Ishikawa (cell line): ENCODE data around the gene OVCH1.

ENCODE experiments used
- EP300 ChIP-seq: IDR thresholded peaks from 2 replicates; pipeline ENCODE4 v1.6.1; 2012; ENCODE audit warnings: borderline replicate concordance
- RAD21 ChIP-seq: IDR thresholded peaks from 2 replicates; pipeline ENCODE4 v1.6.1; 2012; ENCODE audit warnings: low read depth
- TAF1 ChIP-seq: IDR thresholded peaks from 2 replicates; pipeline ENCODE4 v1.6.1; 2012; ENCODE audit warnings: low read depth, mild to moderate bottlenecking
- YY1 ChIP-seq: IDR thresholded peaks from 2 replicates; pipeline ENCODE4 v1.6.1; 2012; ENCODE audit warnings: low read depth
- TF ChIP-seq, protein P1 (sequence below): IDR thresholded peaks from 2 replicates; pipeline ENCODE4 v1.6.1; 2012
- TF ChIP-seq, protein P2 (sequence below): IDR thresholded peaks from 2 replicates; pipeline ENCODE4 v1.6.1; 2012; ENCODE audit warnings: low read depth, mild to moderate bottlenecking

DNA sequence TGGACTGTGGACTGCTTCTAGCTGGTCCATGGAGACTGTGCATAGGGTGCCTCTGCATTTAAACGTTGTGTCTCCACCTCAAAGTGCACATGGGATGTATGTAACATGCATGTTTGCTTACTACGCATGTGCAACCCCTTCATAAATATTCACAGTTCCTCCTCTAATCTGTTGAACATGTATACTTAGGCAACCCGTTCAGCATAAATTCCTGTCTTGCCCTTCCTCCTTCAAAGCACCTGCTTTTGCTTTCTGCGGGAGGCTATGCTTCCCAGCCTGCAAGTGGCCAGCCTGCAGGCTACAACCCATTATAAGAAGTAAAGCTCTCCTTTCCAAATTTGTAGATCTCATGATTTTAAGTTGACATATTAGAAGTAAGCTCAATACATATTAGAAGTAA lies 33.0 kb upstream of the OVCH1 start:
- TF ChIP-seq, protein P1, sequence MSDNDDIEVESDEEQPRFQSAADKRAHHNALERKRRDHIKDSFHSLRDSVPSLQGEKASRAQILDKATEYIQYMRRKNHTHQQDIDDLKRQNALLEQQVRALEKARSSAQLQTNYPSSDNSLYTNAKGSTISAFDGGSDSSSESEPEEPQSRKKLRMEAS = no peak
- TF ChIP-seq, protein P2, sequence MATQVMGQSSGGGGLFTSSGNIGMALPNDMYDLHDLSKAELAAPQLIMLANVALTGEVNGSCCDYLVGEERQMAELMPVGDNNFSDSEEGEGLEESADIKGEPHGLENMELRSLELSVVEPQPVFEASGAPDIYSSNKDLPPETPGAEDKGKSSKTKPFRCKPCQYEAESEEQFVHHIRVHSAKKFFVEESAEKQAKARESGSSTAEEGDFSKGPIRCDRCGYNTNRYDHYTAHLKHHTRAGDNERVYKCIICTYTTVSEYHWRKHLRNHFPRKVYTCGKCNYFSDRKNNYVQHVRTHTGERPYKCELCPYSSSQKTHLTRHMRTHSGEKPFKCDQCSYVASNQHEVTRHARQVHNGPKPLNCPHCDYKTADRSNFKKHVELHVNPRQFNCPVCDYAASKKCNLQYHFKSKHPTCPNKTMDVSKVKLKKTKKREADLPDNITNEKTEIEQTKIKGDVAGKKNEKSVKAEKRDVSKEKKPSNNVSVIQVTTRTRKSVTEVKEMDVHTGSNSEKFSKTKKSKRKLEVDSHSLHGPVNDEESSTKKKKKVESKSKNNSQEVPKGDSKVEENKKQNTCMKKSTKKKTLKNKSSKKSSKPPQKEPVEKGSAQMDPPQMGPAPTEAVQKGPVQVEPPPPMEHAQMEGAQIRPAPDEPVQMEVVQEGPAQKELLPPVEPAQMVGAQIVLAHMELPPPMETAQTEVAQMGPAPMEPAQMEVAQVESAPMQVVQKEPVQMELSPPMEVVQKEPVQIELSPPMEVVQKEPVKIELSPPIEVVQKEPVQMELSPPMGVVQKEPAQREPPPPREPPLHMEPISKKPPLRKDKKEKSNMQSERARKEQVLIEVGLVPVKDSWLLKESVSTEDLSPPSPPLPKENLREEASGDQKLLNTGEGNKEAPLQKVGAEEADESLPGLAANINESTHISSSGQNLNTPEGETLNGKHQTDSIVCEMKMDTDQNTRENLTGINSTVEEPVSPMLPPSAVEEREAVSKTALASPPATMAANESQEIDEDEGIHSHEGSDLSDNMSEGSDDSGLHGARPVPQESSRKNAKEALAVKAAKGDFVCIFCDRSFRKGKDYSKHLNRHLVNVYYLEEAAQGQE = no peak
- TF ChIP-seq YY1 = no peak
- no peak for TF ChIP-seq RAD21
- no peak for TF ChIP-seq TAF1
- no peak for TF ChIP-seq EP300
